ENCODE results near the gene ITGAX.
A peak's percentile ranks its signal among the peaks of the same experiment; 100 is the strongest.
"Not testable (repeated sequence)": the region's sequence is repeated elsewhere in the genome, so short reads cannot be mapped to it uniquely, and the experiment has no call there.

The ITGAX gene

GRCh38 chr16:31354394-31355291 is at the start of gene ITGAX:
TSS of gene ITGAX (plus strand) at chr16:31355176. CDS start at chr16:31355255, 79 bp downstream.
- TF ChIP-seq TOX (CRISPR knock-in tag; IDR thresholded peaks at IDR 0.05; ENCODE audit: borderline replicate concordance) (no peak), ARNTL (CRISPR knock-in tag; IDR thresholded peaks at IDR 0.05; ENCODE audit: borderline replicate concordance, low read depth) (no peak), TCF4 (CRISPR knock-in tag; IDR thresholded peaks at IDR 0.05; ENCODE audit: borderline replicate concordance) (no peak), ESRRG (CRISPR knock-in tag; IDR thresholded peaks at IDR 0.05) (no peak), ZNF8 (CRISPR knock-in tag; IDR thresholded peaks at IDR 0.05) (no peak), TSHZ2 (CRISPR knock-in tag; IDR thresholded peaks at IDR 0.05) (no peak), CSRNP3 (CRISPR knock-in tag; IDR thresholded peaks at IDR 0.05) (no peak), SNAI2 (CRISPR knock-in tag; IDR thresholded peaks at IDR 0.05) (no peak), PPARA (CRISPR knock-in tag; IDR thresholded peaks at IDR 0.05; ENCODE audit: borderline replicate concordance) (no peak), ZC3H10 (CRISPR knock-in tag; IDR thresholded peaks at IDR 0.05) (no peak), ZNF565 (CRISPR knock-in tag; conservative IDR thresholded peaks at IDR 0.05; ENCODE audit: low read depth) (no peak), ISL1 (CRISPR knock-in tag; IDR thresholded peaks at IDR 0.05) (no peak), GLIS3 (CRISPR knock-in tag; IDR thresholded peaks at IDR 0.05) (no peak), ZFP3 (CRISPR knock-in tag; IDR thresholded peaks at IDR 0.05) (no peak), POU6F1 (CRISPR knock-in tag; IDR thresholded peaks at IDR 0.05; ENCODE audit: borderline replicate concordance, low read depth) (no peak), ZFP30 (CRISPR knock-in tag; IDR thresholded peaks at IDR 0.05) (no peak), CSDC2 (CRISPR knock-in tag; IDR thresholded peaks at IDR 0.05) (no peak), OSR1 (CRISPR knock-in tag; IDR thresholded peaks at IDR 0.05) (no peak)
- TF ChIP-seq, protein P1, sequence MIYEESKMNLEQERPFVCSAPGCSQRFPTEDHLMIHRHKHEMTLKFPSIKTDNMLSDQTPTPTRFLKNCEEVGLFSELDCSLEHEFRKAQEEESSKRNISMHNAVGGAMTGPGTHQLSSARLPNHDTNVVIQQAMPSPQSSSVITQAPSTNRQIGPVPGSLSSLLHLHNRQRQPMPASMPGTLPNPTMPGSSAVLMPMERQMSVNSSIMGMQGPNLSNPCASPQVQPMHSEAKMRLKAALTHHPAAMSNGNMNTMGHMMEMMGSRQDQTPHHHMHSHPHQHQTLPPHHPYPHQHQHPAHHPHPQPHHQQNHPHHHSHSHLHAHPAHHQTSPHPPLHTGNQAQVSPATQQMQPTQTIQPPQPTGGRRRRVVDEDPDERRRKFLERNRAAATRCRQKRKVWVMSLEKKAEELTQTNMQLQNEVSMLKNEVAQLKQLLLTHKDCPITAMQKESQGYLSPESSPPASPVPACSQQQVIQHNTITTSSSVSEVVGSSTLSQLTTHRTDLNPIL (CRISPR knock-in tag; IDR thresholded peaks at IDR 0.05; ENCODE audit: low read depth) = no peak

GRCh38 chr16:31305219-31305618 is 49.8 kb upstream of the ITGAX start:
- ATAC-seq = no peak
- TF ChIP-seq TSHZ2 (CRISPR knock-in tag; IDR thresholded peaks at IDR 0.05) (no peak), TCF4 (CRISPR knock-in tag; IDR thresholded peaks at IDR 0.05; ENCODE audit: borderline replicate concordance) (no peak), OSR1 (CRISPR knock-in tag; IDR thresholded peaks at IDR 0.05) (no peak)

More at GRCh38 chr16:31354394-31355291, at the start of gene ITGAX:
- peak; percentile 35; the same call in 1 of the 3 replicates for ATAC-seq

- not testable (repeated sequence) for ATAC-seq
These were observed 46.6 kb upstream of the ITGAX start for GRCh38 chr16:31308381-31308780.
